Measurements from ENCODE around the gene FFAR3.

DNA sequence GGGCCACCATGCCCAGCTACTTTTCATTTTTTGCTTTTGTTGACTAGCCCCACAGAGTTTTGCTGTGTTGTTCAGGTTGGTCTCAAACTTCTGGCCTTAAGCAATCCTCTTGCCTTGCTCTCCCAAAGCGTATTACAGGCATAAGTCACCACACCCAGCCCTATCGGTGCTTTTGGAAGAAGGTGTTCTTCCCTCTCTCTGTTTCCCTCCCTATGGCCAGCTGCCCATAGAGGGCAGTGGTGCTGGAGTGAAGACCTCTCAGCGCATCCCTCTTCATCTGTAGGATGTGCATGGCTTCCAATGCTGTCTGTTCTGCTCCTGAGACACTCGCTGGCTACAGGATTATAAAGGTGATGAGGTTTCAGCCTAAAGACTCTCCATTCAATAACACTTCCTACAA lies 30.6 kb upstream of the FFAR3 start:
- TF ChIP-seq CTCF (IDR thresholded peaks at IDR 0.05; ENCODE audit: low read length) (peak; percentile 21), EZH2 (optimal IDR thresholded peaks at IDR 0.05; ENCODE audit: low read depth, low read length) (no peak), EZH2phosphoT487 (IDR thresholded peaks at IDR 0.05; ENCODE audit: low read length) (no peak)

Data from MM.1S (cell line).